ENCODE results near the gene NDUFS8. TPM values are rescaled to one million over a fixed set of nuclear protein-coding genes. Genes with fewer than 3 reads are reported as not detected.

NDUFS8 gene
- total RNA-seq, 5 donors from 2014 or later (not counting 1 experiment from before 2014, with no cell fraction given), result 76.9 to 102 (median 91.1) TPM

- H3K9me3 Mint-ChIP-seq, result no peaks in the 10 kb centered on the region
- Histone ChIP-seq H3K27ac (ENCODE audit: low read length) (no peak overlapping the region), H3K36me3 (ENCODE audit: control insufficient read depth in 2 of 2, extremely low read depth in 1 of 2, insufficient read depth in 1 of 2, low read length in 1 of 2) (peaks cover 2 to 4% of the 10 kb centered on the region in 2 donors), H3K4me3 (ENCODE audit: control insufficient read depth in 1 of 2, extremely low read depth in 1 of 2, low read length in 1 of 2) (no peak overlapping the region), H3K27me3 (replicated peaks in 1 of 2; ENCODE audit: control insufficient read depth in 2 of 2, extremely low read depth in 1 of 2, insufficient read depth in 2 of 2, low read length in 1 of 2) (no peaks in the 10 kb centered on the region), H3K4me1 (ENCODE audit: control insufficient read depth in 1 of 2, extremely low read depth in 1 of 2, insufficient read depth in 2 of 2, low read length in 2 of 2) (no peaks in the 10 kb centered on the region), H3K9me3 (no peaks in the 10 kb centered on the region)
- H3K4me1 Mint-ChIP-seq, result no peaks in the 10 kb centered on the region
- peaks cover 48% of the 10 kb centered on the region for H3K36me3 Mint-ChIP-seq
- DNase-seq (no peak), ATAC-seq (replicated peaks in 1 of 4) (no peak)
- ChIA-PET CTCF (no interaction called here), POLR2A (no interaction called here)
- no peaks in the 10 kb centered on the region for H3K27me3 Mint-ChIP-seq
- H3K27ac Mint-ChIP-seq, result no peak overlapping the region
- 94% methylated on average over 3 of the region's 3 CpGs for WGBS (ENCODE audit: insufficient coverage)
- no peak overlapping the region for H3K4me3 Mint-ChIP-seq
Observed at GRCh38 chr11:68066742-68067141, 36.3 kb downstream of the NDUFS8 start.

- Histone ChIP-seq H3K36me3 (ENCODE audit: control insufficient read depth in 2 of 2, extremely low read depth in 1 of 2, insufficient read depth in 1 of 2, low read length in 1 of 2) (peaks cover 0 to 4% of the 10 kb centered on the region in 2 donors), H3K27me3 (replicated peaks in 1 of 2; ENCODE audit: control insufficient read depth in 2 of 2, extremely low read depth in 1 of 2, insufficient read depth in 2 of 2, low read length in 1 of 2) (no peaks in the 10 kb centered on the region), H3K27ac (ENCODE audit: low read length) (no peak overlapping the region), H3K4me1 (ENCODE audit: control insufficient read depth in 1 of 2, extremely low read depth in 1 of 2, insufficient read depth in 2 of 2, low read length in 2 of 2) (no peaks in the 10 kb centered on the region), H3K4me3 (ENCODE audit: control insufficient read depth in 1 of 2, extremely low read depth in 1 of 2, low read length in 1 of 2) (no peak overlapping the region), H3K9me3 (no peaks in the 10 kb centered on the region)
- Mint-ChIP-seq H3K4me3 (no peak overlapping the region), H3K36me3 (peaks cover 42% of the 10 kb centered on the region), H3K27me3 (no peaks in the 10 kb centered on the region), H3K4me1 (no peaks in the 10 kb centered on the region), H3K9me3 (no peaks in the 10 kb centered on the region), H3K27ac (no peak overlapping the region)
- DNase-seq, result no peak
- POLR2A ChIA-PET, result no interaction called here
- CTCF ChIA-PET, result no interaction called here
- WGBS (ENCODE audit: insufficient coverage), result 100% methylated on average over 1 of the region's 5 CpGs
- no peak for ATAC-seq (replicated peaks in 1 of 4)
Observed at GRCh38 chr11:68067991-68068390, 37.5 kb downstream of the NDUFS8 start.

- no peak overlapping the region for H3K4me3 ChIP-seq (ENCODE audit: control insufficient read depth in 1 of 2, extremely low read depth in 1 of 2, low read length in 1 of 2)
- ATAC-seq (replicated peaks in 1 of 4) (no peak), DNase-seq (no peak)
- Mint-ChIP-seq H3K9me3 (no peaks in the 10 kb centered on the region), H3K27me3 (no peaks in the 10 kb centered on the region), H3K36me3 (peaks cover 28% of the 10 kb centered on the region), H3K4me1 (no peaks in the 10 kb centered on the region), H3K27ac (no peak overlapping the region), H3K4me3 (no peak overlapping the region)
- no peak overlapping the region for H3K27ac ChIP-seq (ENCODE audit: low read length)
- WGBS (ENCODE audit: insufficient coverage), result 88% methylated on average over 2 of the region's 3 CpGs
- no peaks in the 10 kb centered on the region for H3K4me1 ChIP-seq (ENCODE audit: control insufficient read depth in 1 of 2, extremely low read depth in 1 of 2, insufficient read depth in 2 of 2, low read length in 2 of 2)
- POLR2A ChIA-PET, result no interaction called here
- no peaks in the 10 kb centered on the region for H3K9me3 ChIP-seq
- H3K27me3 ChIP-seq (replicated peaks in 1 of 2; ENCODE audit: control insufficient read depth in 2 of 2, extremely low read depth in 1 of 2, insufficient read depth in 2 of 2, low read length in 1 of 2), result no peaks in the 10 kb centered on the region
- no peaks in the 10 kb centered on the region for H3K36me3 ChIP-seq (ENCODE audit: control insufficient read depth in 2 of 2, extremely low read depth in 1 of 2, insufficient read depth in 1 of 2, low read length in 1 of 2)
- CTCF ChIA-PET, result no interaction called here
Observed at GRCh38 chr11:68071281-68072048, 41.0 kb downstream of the NDUFS8 start.

- Mint-ChIP-seq H3K4me3 (no peak overlapping the region), H3K4me1 (no peaks in the 10 kb centered on the region), H3K27ac (no peak overlapping the region), H3K27me3 (no peaks in the 10 kb centered on the region), H3K9me3 (no peaks in the 10 kb centered on the region), H3K36me3 (peaks cover 16% of the 10 kb centered on the region)
- POLR2A ChIA-PET, result interaction anchor here in 1 of 2 donors (0.7 kb wide), 1 partner anchor 20 kb away, joined by 3 read pairs; no protein-coding TSS in a partner anchor
- Histone ChIP-seq H3K27ac (ENCODE audit: low read length) (no peak overlapping the region), H3K27me3 (replicated peaks in 1 of 2; ENCODE audit: control insufficient read depth in 2 of 2, extremely low read depth in 1 of 2, insufficient read depth in 2 of 2, low read length in 1 of 2) (no peaks in the 10 kb centered on the region), H3K9me3 (no peaks in the 10 kb centered on the region), H3K4me1 (ENCODE audit: control insufficient read depth in 1 of 2, extremely low read depth in 1 of 2, insufficient read depth in 2 of 2, low read length in 2 of 2) (no peaks in the 10 kb centered on the region), H3K4me3 (ENCODE audit: control insufficient read depth in 1 of 2, extremely low read depth in 1 of 2, low read length in 1 of 2) (no peak overlapping the region), H3K36me3 (ENCODE audit: control insufficient read depth in 2 of 2, extremely low read depth in 1 of 2, insufficient read depth in 1 of 2, low read length in 1 of 2) (no peaks in the 10 kb centered on the region)
- WGBS (ENCODE audit: insufficient coverage), result 97% methylated on average over 6 of the region's 10 CpGs
- ATAC-seq (replicated peaks in 1 of 4) (no peak), DNase-seq (no peak)
- CTCF ChIA-PET, result no interaction called here
Observed at GRCh38 chr11:68074584-68075352, 44.3 kb downstream of the NDUFS8 start.

GRCh38 chr11:68076371-68077042 is 46.0 kb downstream of the NDUFS8 start:
- Histone ChIP-seq H3K27ac (ENCODE audit: low read length) (no peak overlapping the region), H3K4me3 (ENCODE audit: control insufficient read depth in 1 of 2, extremely low read depth in 1 of 2, low read length in 1 of 2) (no peak overlapping the region), H3K4me1 (ENCODE audit: control insufficient read depth in 1 of 2, extremely low read depth in 1 of 2, insufficient read depth in 2 of 2, low read length in 2 of 2) (no peaks in the 10 kb centered on the region), H3K27me3 (replicated peaks in 1 of 2; ENCODE audit: control insufficient read depth in 2 of 2, extremely low read depth in 1 of 2, insufficient read depth in 2 of 2, low read length in 1 of 2) (no peaks in the 10 kb centered on the region), H3K36me3 (ENCODE audit: control insufficient read depth in 2 of 2, extremely low read depth in 1 of 2, insufficient read depth in 1 of 2, low read length in 1 of 2) (no peaks in the 10 kb centered on the region), H3K9me3 (no peaks in the 10 kb centered on the region)
- Mint-ChIP-seq H3K36me3 (peaks cover 17% of the 10 kb centered on the region), H3K27me3 (no peaks in the 10 kb centered on the region), H3K4me3 (no peak overlapping the region), H3K9me3 (no peaks in the 10 kb centered on the region), H3K4me1 (no peaks in the 10 kb centered on the region), H3K27ac (no peak overlapping the region)
- CTCF ChIA-PET, result no interaction called here
- POLR2A ChIA-PET, result no interaction called here
- 70% methylated on average over 2 of the region's 11 CpGs for WGBS (ENCODE audit: insufficient coverage)
- peak in 1 of 4 experiments; percentile 33 for ATAC-seq (replicated peaks in 1 of 4)
- no peak for DNase-seq

GRCh38 chr11:68077617-68078582 is 47.4 kb downstream of the NDUFS8 start:
- POLR2A ChIA-PET, result no interaction called here
- Histone ChIP-seq H3K27ac (ENCODE audit: low read length) (no peak overlapping the region), H3K36me3 (ENCODE audit: control insufficient read depth in 2 of 2, extremely low read depth in 1 of 2, insufficient read depth in 1 of 2, low read length in 1 of 2) (no peaks in the 10 kb centered on the region), H3K27me3 (replicated peaks in 1 of 2; ENCODE audit: control insufficient read depth in 2 of 2, extremely low read depth in 1 of 2, insufficient read depth in 2 of 2, low read length in 1 of 2) (no peaks in the 10 kb centered on the region), H3K4me3 (ENCODE audit: control insufficient read depth in 1 of 2, extremely low read depth in 1 of 2, low read length in 1 of 2) (no peak overlapping the region), H3K4me1 (ENCODE audit: control insufficient read depth in 1 of 2, extremely low read depth in 1 of 2, insufficient read depth in 2 of 2, low read length in 2 of 2) (no peaks in the 10 kb centered on the region), H3K9me3 (no peaks in the 10 kb centered on the region)
- Mint-ChIP-seq H3K36me3 (peaks cover 17% of the 10 kb centered on the region), H3K9me3 (no peaks in the 10 kb centered on the region), H3K4me3 (no peak overlapping the region), H3K4me1 (no peaks in the 10 kb centered on the region), H3K27ac (no peak overlapping the region), H3K27me3 (no peaks in the 10 kb centered on the region)
- CTCF ChIA-PET, result no interaction called here
- ATAC-seq (replicated peaks in 1 of 4), result no peak
- 94% methylated on average over 6 of the region's 8 CpGs for WGBS (ENCODE audit: insufficient coverage)
- DNase-seq, result no peak
